ENCODE data around the gene IL24. TPM values are rescaled to one million over a fixed set of nuclear protein-coding genes. Genes with fewer than 3 reads are reported as not detected.

IL24 gene
- polyA plus RNA-seq, 1 of the 3 experiments (the other 2 are of a cell fraction) = 0.03 TPM

- POLR2A ChIA-PET = no interaction called here
- no peaks in the 10 kb centered on the region for H3F3A ChIP-seq (replicated peaks; ENCODE audit: insufficient read depth)
- CTCF ChIA-PET = interaction anchor here (1.1 to 2.1 kb wide), 3 partner anchors 13 to 52 kb away, joined by 3 to 9 read pairs (median 4); no protein-coding TSS in a partner anchor
- H3K36me3 ChIP-seq (replicated peaks in 1 of 2; ENCODE audit: control insufficient read depth in 1 of 2, insufficient read depth in 2 of 2, low read length in 1 of 2) = no peaks in the 10 kb centered on the region
- H2AFZ ChIP-seq (ENCODE audit: low read depth) = no peak overlapping the region
- H3K4me1 ChIP-seq (ENCODE audit: control insufficient read depth in 1 of 2, insufficient read depth in 2 of 2, low read depth in 1 of 2, low read length in 1 of 2) = no peaks in the 10 kb centered on the region; a peak in 1 of 4 replicates
- TF ChIP-seq SIN3A (IDR thresholded peaks at IDR 0.05; ENCODE audit: borderline replicate concordance, low read depth, low read length) = no peak
- TF ChIP-seq MXI1 (IDR thresholded peaks at IDR 0.05; ENCODE audit: low read depth, low read length) = no peak
- TF ChIP-seq FOSL2 (IDR thresholded peaks at IDR 0.05; ENCODE audit: borderline replicate concordance, low read depth) = no peak
- no peak for TF ChIP-seq RCOR1 (IDR thresholded peaks at IDR 0.05; ENCODE audit: low read length)
- no peak for TF ChIP-seq TAF1 (IDR thresholded peaks at IDR 0.05; ENCODE audit: borderline replicate concordance, low read depth, low read length)
- no peak for TF ChIP-seq USF2 (IDR thresholded peaks at IDR 0.05; ENCODE audit: borderline replicate concordance, low read depth, low read length)
- no peak for TF ChIP-seq FOXJ3 (CRISPR knock-in tag; IDR thresholded peaks at IDR 0.05)
- no peak for TF ChIP-seq NRF1 (IDR thresholded peaks at IDR 0.05; ENCODE audit: low read depth, low read length)
- no peak for TF ChIP-seq TCF12 (IDR thresholded peaks at IDR 0.05)
- TF ChIP-seq POLR2AphosphoS5 (IDR thresholded peaks at IDR 0.05; ENCODE audit: low read depth, low read length) = no peak
- no peak overlapping the region for H3K27ac ChIP-seq (ENCODE audit: low read depth in 2 of 2, low read length in 1 of 2)
- no peak overlapping the region for H3K4me3 ChIP-seq (ENCODE audit: low read depth in 2 of 2, low read length in 1 of 2)
- no peaks in the 10 kb centered on the region for H3K79me2 ChIP-seq (ENCODE audit: insufficient read depth)
- H3K4me2 ChIP-seq = no peak overlapping the region
- DNase-seq = no peak
- no peaks in the 10 kb centered on the region for H3K9me3 ChIP-seq
- 52% methylated on average over 4 of the region's 4 CpGs for WGBS (ENCODE audit: low lambda C conversion rate)
- no peak overlapping the region for H3K9ac ChIP-seq
- no peaks in the 10 kb centered on the region for H4K20me1 ChIP-seq (ENCODE audit: insufficient read depth)
- H3K9me2 ChIP-seq = no peaks in the 10 kb centered on the region
- peaks cover 5% of the 10 kb centered on the region; the same call in 1 of the 2 replicates for H3K27me3 ChIP-seq (ENCODE audit: insufficient read depth)
Measured at GRCh38 chr1:206860165-206860564, 37.1 kb upstream of the IL24 start.

GRCh38 chr1:206863266-206863665 lies 34.0 kb upstream of the IL24 start:
- CTCF ChIA-PET = interaction anchor here (1.6 kb wide), 1 partner anchor 16 kb away, joined by 4 read pairs; no protein-coding TSS in a partner anchor
- 13% methylated on average over 1 of the region's 1 CpG for whole genome bisulfite sequencing (ENCODE audit: low lambda C conversion rate)
- no peak for DNase-seq
- Histone ChIP-seq H3K9ac (no peak overlapping the region), H3K4me3 (ENCODE audit: low read depth in 2 of 2, low read length in 1 of 2) (no peak overlapping the region), H2AFZ (ENCODE audit: low read depth) (no peak overlapping the region), H3K9me3 (no peaks in the 10 kb centered on the region), H3K36me3 (replicated peaks in 1 of 2; ENCODE audit: control insufficient read depth in 1 of 2, insufficient read depth in 2 of 2, low read length in 1 of 2) (no peaks in the 10 kb centered on the region), H4K20me1 (ENCODE audit: insufficient read depth) (no peaks in the 10 kb centered on the region), H3K4me1 (ENCODE audit: control insufficient read depth in 1 of 2, insufficient read depth in 2 of 2, low read depth in 1 of 2, low read length in 1 of 2) (no peaks in the 10 kb centered on the region; a peak in 1 of 4 replicates), H3K27me3 (ENCODE audit: insufficient read depth) (peaks cover 5% of the 10 kb centered on the region; the same call in 1 of the 2 replicates), H3K9me2 (no peaks in the 10 kb centered on the region), H3K79me2 (ENCODE audit: insufficient read depth) (no peaks in the 10 kb centered on the region), H3K4me2 (no peak overlapping the region), H3K27ac (ENCODE audit: low read depth in 2 of 2, low read length in 1 of 2) (no peak overlapping the region), H3F3A (replicated peaks; ENCODE audit: insufficient read depth) (no peaks in the 10 kb centered on the region)
- POLR2A ChIA-PET = no interaction called here
- TF ChIP-seq POLR2AphosphoS5 (IDR thresholded peaks at IDR 0.05; ENCODE audit: low read depth, low read length) (no peak), USF2 (IDR thresholded peaks at IDR 0.05; ENCODE audit: borderline replicate concordance, low read depth, low read length) (no peak), MXI1 (IDR thresholded peaks at IDR 0.05; ENCODE audit: low read depth, low read length) (no peak), NFIC (IDR thresholded peaks at IDR 0.05; ENCODE audit: borderline replicate concordance) (no peak), GATA2 (CRISPR knock-in tag; IDR thresholded peaks at IDR 0.05) (no peak)

All from SK-N-SH (cell line).